AG04450 (cell line): Measurements from ENCODE around the gene HHLA2. TPM values are rescaled to one million over a fixed set of nuclear protein-coding genes. Genes with fewer than 3 reads are reported as not detected.
"Not testable (repeated sequence)": the region's sequence is repeated elsewhere in the genome, so short reads cannot be mapped to it uniquely, and the experiment has no call there.

ENCODE experiments used
- CTCF ChIA-PET: fragments of 300-600, 350-600 bp; formaldehyde crosslinking; extraction: SDS; loops from one replicate; lab custom pipeline; 2022; ENCODE audit warnings: antibody characterized with exemption, inconsistent platforms; lab: Charles Lee
- POLR2A ChIA-PET: fragments of 350-600 bp; formaldehyde crosslinking; extraction: SDS; loops from one replicate; lab custom pipeline; 2021; ENCODE audit warnings: antibody characterized with exemption, inconsistent platforms; lab: Yijun Ruan, JAX
- DNase-seq: peaks from one replicate; pipeline ENCODE4 v3.0.0-alpha.2; 2011; ENCODE audit warnings: low read depth, low spot score
- H3K27ac ChIP-seq: one replicate; pipeline ENCODE4 v1.5.1; 2012; ENCODE audit warnings: low read depth, low read length, control low read depth
- H3K27me3 ChIP-seq: one replicate; pipeline ENCODE4 v1.6.0; 2012; ENCODE audit warnings: low read length; ENCODE audit not compliant: control insufficient read depth, insufficient read depth
- H3K4me3 ChIP-seq: 2 replicates; pipeline ENCODE4 v1.5.1; 2011; ENCODE audit warnings: mild to moderate bottlenecking, low read depth, low read length, control low read depth
- H3K9me3 ChIP-seq: 2 replicates; pipeline ENCODE4 v1.5.1; 2012; ENCODE audit warnings: low read length; ENCODE audit not compliant: control insufficient read depth, insufficient read depth
- polyA plus RNA-seq: library from polyadenylated mRNA; depleted of rRNA; stranded (reverse); fragments of >200 nt; gene quantifications from 2 replicates; pipeline ENCODE4 v1.2.3, GENCODE V29; 2011
- TF ChIP-seq, protein P1 (sequence below): IDR thresholded peaks from 2 replicates; pipeline ENCODE4 v1.5.1; 2011; ENCODE audit warnings: low read depth, low read length, control low read depth, inconsistent platforms

HHLA2 gene
- polyA plus RNA-seq, 1 experiment = not detected

DNA sequence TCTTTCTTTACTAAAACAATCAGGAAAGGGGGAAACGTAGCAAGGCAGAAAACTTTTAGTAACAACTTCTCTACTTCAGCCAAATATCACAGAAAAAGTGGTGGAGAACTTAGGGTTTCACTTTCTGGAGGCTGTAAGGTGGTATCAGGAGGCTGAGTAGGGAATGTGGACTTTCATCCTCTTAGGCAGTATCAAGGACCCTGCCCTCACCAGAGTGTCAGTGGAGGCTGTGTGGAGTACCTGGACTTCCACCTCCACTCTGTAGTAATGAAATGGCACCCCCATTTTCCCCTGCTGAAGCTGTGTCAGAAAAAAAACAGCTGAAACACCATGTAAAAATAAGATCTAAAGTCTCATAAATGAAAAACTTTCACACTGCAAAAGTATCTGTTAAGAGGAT is 11.2 kb upstream of the HHLA2 start:
- TF ChIP-seq, protein P1, sequence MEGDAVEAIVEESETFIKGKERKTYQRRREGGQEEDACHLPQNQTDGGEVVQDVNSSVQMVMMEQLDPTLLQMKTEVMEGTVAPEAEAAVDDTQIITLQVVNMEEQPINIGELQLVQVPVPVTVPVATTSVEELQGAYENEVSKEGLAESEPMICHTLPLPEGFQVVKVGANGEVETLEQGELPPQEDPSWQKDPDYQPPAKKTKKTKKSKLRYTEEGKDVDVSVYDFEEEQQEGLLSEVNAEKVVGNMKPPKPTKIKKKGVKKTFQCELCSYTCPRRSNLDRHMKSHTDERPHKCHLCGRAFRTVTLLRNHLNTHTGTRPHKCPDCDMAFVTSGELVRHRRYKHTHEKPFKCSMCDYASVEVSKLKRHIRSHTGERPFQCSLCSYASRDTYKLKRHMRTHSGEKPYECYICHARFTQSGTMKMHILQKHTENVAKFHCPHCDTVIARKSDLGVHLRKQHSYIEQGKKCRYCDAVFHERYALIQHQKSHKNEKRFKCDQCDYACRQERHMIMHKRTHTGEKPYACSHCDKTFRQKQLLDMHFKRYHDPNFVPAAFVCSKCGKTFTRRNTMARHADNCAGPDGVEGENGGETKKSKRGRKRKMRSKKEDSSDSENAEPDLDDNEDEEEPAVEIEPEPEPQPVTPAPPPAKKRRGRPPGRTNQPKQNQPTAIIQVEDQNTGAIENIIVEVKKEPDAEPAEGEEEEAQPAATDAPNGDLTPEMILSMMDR = no peak
- DNase-seq = no peak
- Histone ChIP-seq H3K9me3 (no peaks in the 10 kb centered on the region), H3K27ac (no peak overlapping the region), H3K27me3 (no peaks in the 10 kb centered on the region), H3K4me3 (no peak overlapping the region)
- ChIA-PET POLR2A (no interaction called here), CTCF (no interaction called here)

DNA sequence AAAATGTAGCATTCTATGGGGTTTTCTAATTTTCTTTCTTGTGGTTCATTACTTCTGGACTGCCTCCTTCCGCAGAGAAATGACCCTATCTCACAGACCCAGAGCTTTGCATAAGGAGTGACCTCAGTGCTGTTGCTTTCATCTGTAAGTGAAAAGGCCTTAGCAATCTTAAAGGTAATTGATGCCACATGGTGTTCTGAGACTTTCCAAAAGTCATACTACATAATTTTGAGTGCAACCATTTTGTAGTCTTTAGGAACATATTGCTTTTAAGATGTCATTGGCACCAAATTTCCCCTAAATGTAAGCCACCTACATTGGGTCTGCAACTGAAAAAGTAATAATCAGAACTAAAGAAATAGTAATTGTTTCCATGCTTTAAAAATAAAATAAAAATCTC is 9.2 kb upstream of the HHLA2 start:
- DNase-seq = no peak
- H3K9me3 ChIP-seq = no peaks in the 10 kb centered on the region
- H3K27ac ChIP-seq = no peak overlapping the region
- TF ChIP-seq, protein P1 = no peak
- H3K4me3 ChIP-seq = no peak overlapping the region
- ChIA-PET CTCF (no interaction called here), POLR2A (no interaction called here)
- no peaks in the 10 kb centered on the region for H3K27me3 ChIP-seq

DNA sequence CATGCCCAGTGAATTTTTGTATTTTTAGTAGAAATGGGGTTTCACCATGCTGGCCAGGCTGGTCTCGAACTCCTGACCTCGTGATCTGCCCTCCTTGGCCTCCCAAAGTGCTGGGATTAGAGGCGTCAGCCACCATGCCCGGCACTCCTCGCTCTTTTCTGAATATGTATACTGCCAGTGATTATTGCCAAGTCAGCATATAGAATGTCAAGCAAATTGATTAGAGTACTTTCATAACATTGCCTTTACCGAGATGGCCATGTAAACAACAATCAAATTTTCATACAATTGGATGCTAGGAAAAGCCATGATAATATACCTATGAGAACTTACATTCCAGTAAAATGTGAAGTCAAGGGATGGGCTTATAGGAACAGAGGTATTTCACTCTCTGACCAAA is 8.2 kb upstream of the HHLA2 start:
- H3K27me3 ChIP-seq, H3K27ac ChIP-seq, POLR2A ChIA-PET, H3K4me3 ChIP-seq, DNase-seq, H3K9me3 ChIP-seq, CTCF ChIA-PET: not testable (repeated sequence)

DNA sequence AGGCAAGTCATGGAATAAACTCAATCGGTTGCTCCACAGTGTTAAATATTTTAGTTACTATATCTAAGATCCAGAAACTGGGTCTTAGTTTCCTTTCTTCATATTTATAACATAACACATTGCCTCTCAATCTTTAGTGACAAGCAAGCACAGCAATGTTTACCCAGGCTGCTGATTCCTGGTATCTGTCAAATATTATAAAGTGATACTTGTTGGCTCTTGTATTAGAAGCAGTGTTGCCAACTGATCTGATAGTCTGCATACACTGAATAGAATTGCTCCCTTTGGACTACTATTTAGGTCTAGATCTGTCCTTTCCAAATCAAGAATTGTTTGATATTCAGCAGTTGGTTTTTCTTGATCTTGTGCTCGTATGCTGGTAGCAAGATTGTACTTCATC is 7.2 kb upstream of the HHLA2 start:
- ChIA-PET CTCF (no interaction called here), POLR2A (no interaction called here)
- TF ChIP-seq, protein P1 = no peak
- Histone ChIP-seq H3K27me3 (no peaks in the 10 kb centered on the region), H3K4me3 (no peak overlapping the region), H3K27ac (no peak overlapping the region), H3K9me3 (no peaks in the 10 kb centered on the region)
- no peak for DNase-seq

DNA sequence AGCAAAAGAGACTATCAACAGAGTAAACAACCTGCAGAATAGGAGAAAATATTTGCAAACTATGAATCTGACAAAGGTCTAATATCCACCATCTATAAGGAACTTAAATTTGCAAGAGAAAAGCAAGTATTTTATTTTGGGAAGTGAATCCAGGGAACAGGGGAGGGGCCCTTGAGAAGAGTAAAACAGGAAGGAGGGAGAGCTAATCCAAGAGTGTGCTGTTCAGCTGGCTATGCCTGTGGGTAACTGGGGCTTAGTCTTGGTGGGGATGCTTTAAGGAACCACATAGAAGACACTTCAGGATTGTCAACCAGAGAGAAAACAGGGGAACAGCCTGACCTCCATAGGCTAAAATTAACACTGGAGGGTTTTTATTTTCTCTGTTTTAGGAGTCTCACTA is 3.9 kb upstream of the HHLA2 start:
- TF ChIP-seq, protein P1 = no peak
- H3K27me3 ChIP-seq = no peaks in the 10 kb centered on the region
- ChIA-PET POLR2A (no interaction called here), CTCF (no interaction called here)
- H3K27ac ChIP-seq = no peak overlapping the region
- H3K4me3 ChIP-seq = no peak overlapping the region
- no peak for DNase-seq
- H3K9me3 ChIP-seq = no peaks in the 10 kb centered on the region; the same call in 1 of the 2 replicates

DNA sequence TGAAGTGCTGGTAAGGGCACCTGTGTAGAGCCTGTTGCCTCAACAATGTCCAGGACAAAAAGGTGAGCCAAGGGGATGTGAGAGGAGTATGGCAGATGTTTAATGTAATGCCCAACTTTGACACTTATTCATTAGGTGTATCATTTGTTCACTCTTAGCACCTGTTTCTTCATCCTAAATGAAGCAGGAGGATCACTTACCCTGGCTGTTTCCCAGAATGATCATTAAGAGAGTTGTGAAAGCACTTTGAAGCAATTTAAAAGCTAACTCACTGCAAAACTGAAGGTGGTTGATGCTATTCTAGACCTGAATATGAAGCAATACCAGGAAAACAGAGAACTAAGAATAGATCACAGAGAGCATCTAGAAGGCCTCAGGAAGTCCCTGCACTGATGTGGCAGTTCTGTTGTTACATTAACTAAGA is 3.4 kb upstream of the HHLA2 start:
- no peaks in the 10 kb centered on the region; the same call in 1 of the 2 replicates for H3K9me3 ChIP-seq
- ChIA-PET CTCF (no interaction called here), POLR2A (no interaction called here)
- no peak overlapping the region for H3K27ac ChIP-seq
- no peak overlapping the region for H3K4me3 ChIP-seq
- TF ChIP-seq, protein P1 = no peak
- DNase-seq = no peak
- H3K27me3 ChIP-seq = no peaks in the 10 kb centered on the region
